Umbilical cord (tissue), 2 donors: ENCODE measurements around the gene CDKL5. TPM values are rescaled to one million over a fixed set of nuclear protein-coding genes. Genes with fewer than 3 reads are reported as not detected.

Experiments
- DNase-seq: peaks from one replicate; pipeline ENCODE4 v3.0.0-alpha.2; 2015; ENCODE audit warnings: low spot score
- total RNA-seq: library from RNA; depleted of rRNA; stranded (reverse); fragments of >200 nt; gene quantifications from one replicate; pipeline ENCODE4 v1.2.3, GENCODE V29; 2014; ENCODE audit warnings: low replicate concordance; ENCODE audit not compliant: insufficient read depth

The CDKL5 gene
- total RNA-seq, 1 donor from 2014 or later: 5.8 TPM

- no peak for DNase-seq
These were observed 271.2 kb downstream of the CDKL5 start for GRCh38 chrX:18696653-18697052.

GRCh38 chrX:18698737-18699650 is 273.6 kb downstream of the CDKL5 start:
- no peak for DNase-seq

GRCh38 chrX:18701621-18702361 is 276.4 kb downstream of the CDKL5 start:
- no peak for DNase-seq

GRCh38 chrX:18702362-18703195 is 277.2 kb downstream of the CDKL5 start:
- peak; percentile 19 for DNase-seq

Other genes with a start within 250 kb of the CDKL5 start
- 1.9 TPM for gene BEND2, start 204.7 kb upstream of the CDKL5 start, total RNA-seq
- 6.3 TPM for gene SCML2, start 70.9 kb upstream of the CDKL5 start, total RNA-seq
- gene RS1, start 246.5 kb downstream of the CDKL5 start, total RNA-seq: 0.24 TPM